ENCODE measurements around the gene IL16.

DNA sequence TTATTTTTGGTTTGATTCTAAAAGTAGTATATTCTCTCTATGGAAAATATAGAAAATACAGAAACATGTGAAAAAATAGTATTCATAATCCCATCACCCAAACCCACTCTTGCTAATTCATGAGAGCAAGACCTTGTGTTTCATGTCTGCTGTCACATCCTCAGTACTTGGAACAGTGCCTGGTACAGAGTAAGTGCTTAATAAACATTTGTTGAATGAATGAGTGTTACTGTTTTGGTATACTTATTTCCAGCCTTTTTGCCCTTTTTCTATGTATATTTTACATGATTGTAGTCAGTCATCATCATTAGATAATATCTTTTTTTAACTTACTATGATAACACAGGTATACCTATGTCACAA, 59.3 kb downstream of the IL16 start:
- TF ChIP-seq, protein P1, sequence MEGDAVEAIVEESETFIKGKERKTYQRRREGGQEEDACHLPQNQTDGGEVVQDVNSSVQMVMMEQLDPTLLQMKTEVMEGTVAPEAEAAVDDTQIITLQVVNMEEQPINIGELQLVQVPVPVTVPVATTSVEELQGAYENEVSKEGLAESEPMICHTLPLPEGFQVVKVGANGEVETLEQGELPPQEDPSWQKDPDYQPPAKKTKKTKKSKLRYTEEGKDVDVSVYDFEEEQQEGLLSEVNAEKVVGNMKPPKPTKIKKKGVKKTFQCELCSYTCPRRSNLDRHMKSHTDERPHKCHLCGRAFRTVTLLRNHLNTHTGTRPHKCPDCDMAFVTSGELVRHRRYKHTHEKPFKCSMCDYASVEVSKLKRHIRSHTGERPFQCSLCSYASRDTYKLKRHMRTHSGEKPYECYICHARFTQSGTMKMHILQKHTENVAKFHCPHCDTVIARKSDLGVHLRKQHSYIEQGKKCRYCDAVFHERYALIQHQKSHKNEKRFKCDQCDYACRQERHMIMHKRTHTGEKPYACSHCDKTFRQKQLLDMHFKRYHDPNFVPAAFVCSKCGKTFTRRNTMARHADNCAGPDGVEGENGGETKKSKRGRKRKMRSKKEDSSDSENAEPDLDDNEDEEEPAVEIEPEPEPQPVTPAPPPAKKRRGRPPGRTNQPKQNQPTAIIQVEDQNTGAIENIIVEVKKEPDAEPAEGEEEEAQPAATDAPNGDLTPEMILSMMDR (IDR thresholded peaks at IDR 0.05) = no peak
- TF ChIP-seq POLR2A (IDR thresholded peaks at IDR 0.05) = no peak
